Measurements from ENCODE around the gene IFFO2.

- no peak for TF ChIP-seq EZH2 (IDR thresholded peaks at IDR 0.05; ENCODE audit: low read length, missing control alignments)
- no peak for TF ChIP-seq CTCF (conservative IDR thresholded peaks at IDR 0.05 in 1 of 2, IDR thresholded peaks at IDR 0.05 in 1 of 2; ENCODE audit: low read depth in 1 of 2, low read length in 2 of 2)
Observed at GRCh38 chr1:18936814-18937481, 19.5 kb downstream of the IFFO2 start.
